ENCODE results near the gene FBXW8. TPM values are rescaled to one million over a fixed set of nuclear protein-coding genes. Genes with fewer than 3 reads are reported as not detected.

Gene FBXW8
- total RNA-seq, 1 donor from 2014 or later: 14.4 TPM

DNA sequence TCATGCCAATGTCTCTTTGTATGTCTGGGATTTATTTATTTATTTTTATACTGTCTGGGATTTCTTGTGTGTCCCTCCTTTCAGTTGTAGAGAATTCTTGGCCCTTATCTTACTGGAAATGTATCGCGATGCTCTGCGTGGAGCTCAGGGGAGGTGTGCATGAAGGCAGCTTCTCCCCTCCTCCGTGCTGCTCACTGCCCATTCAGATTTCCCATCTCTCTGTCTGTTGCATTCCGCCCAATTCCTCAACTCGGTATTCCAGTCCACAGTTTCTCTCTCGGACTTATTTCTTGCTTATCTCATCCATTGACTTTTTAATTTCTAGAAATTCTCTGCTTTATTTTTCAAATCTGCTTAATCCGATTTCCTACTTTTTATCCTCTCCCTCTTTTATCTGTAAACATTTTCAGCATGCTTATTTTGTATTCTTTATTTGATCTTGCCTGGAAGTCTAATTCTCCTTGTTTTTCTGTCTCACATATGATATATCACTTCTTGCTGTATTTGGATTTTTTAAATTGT is 93.2 kb downstream of the FBXW8 start:
- DNase-seq (ENCODE audit: low read depth): no peak
- H3K4me3 ChIP-seq (ENCODE audit: low read depth, low read length): no peak overlapping the region
- TF ChIP-seq, protein P1, sequence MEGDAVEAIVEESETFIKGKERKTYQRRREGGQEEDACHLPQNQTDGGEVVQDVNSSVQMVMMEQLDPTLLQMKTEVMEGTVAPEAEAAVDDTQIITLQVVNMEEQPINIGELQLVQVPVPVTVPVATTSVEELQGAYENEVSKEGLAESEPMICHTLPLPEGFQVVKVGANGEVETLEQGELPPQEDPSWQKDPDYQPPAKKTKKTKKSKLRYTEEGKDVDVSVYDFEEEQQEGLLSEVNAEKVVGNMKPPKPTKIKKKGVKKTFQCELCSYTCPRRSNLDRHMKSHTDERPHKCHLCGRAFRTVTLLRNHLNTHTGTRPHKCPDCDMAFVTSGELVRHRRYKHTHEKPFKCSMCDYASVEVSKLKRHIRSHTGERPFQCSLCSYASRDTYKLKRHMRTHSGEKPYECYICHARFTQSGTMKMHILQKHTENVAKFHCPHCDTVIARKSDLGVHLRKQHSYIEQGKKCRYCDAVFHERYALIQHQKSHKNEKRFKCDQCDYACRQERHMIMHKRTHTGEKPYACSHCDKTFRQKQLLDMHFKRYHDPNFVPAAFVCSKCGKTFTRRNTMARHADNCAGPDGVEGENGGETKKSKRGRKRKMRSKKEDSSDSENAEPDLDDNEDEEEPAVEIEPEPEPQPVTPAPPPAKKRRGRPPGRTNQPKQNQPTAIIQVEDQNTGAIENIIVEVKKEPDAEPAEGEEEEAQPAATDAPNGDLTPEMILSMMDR (conservative IDR thresholded peaks at IDR 0.05; ENCODE audit: low read depth, low read length): no peak

DNA sequence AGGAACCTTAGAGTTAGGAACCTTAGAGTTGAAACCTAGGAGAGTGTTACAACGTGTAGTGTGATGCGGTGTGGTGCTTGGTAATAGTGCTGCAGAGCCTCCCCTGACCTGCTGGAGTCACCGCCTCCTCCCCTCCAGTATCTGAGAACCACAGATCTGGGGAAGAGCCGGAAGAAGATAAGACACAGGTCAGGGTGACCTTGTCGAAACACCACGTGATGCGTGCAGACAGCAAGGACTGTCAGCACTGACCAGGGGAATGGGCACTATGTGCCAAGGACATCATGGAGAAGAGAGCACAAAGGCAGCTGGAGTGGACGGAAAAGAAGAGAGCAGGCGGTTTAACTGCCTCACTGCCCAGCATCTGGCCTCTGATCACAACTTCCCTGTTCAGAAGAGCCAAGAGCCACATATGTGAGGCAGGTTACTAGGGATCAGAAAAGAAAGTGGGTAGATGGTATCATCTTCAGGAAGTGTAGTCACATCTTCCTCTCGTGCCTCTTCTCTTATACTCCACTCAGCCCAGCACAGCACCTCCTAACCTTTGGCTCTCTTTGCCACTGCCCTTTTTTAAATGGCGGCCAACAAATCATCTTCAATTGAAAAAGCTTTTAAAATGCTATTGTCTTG is 94.8 kb downstream of the FBXW8 start:
- TF ChIP-seq, protein P1 (conservative IDR thresholded peaks at IDR 0.05; ENCODE audit: low read depth, low read length): no peak
- H3K4me3 ChIP-seq (ENCODE audit: low read depth, low read length): no peak overlapping the region
- DNase-seq (ENCODE audit: low read depth): no peak

DNA sequence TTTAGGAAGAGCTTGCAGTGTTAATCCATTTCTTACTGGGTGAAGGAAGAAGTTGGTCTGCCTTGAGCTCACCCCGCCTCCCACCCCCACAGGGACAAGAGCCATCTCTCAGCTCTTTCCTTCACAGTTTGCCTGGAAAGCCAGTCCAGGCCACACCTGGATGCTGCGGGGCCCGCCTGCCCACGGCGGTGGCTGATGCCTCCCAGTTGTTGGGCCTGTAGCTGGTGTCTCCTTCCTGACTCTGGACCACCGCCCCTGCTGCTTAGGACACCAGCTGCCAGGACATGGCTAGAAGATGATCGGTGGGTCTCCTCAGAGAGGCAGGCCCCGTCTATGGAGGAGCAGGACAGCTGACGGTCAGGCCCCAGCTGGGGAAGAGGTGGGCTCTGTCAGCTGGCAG is 95.6 kb downstream of the FBXW8 start:
- H3K4me3 ChIP-seq (ENCODE audit: low read depth, low read length): no peak overlapping the region
- TF ChIP-seq, protein P1 (conservative IDR thresholded peaks at IDR 0.05; ENCODE audit: low read depth, low read length): no peak
- no peak for DNase-seq (ENCODE audit: low read depth)

DNA sequence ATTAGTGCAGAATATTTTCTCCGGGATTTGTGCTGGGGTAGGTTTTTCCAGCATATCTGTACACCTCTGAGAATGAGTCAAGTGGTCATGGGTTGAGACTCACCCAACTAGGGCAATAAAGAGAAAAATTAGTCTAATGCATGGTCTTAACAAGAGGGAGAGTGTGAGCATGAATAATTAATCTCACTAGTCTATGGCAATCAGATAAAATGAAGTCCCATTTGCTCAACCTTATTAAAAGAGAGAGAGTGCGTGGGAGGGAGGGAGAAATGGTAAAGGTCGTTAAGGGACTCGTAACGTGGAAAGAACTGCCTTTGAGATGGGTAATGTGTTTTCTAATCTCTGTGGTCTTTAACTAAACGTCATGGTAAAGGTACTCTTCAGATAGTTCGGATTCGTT is 96.8 kb downstream of the FBXW8 start:
- TF ChIP-seq, protein P1 (conservative IDR thresholded peaks at IDR 0.05; ENCODE audit: low read depth, low read length): no peak
- H3K4me3 ChIP-seq (ENCODE audit: low read depth, low read length): no peak overlapping the region
- DNase-seq (ENCODE audit: low read depth): no peak

DNA sequence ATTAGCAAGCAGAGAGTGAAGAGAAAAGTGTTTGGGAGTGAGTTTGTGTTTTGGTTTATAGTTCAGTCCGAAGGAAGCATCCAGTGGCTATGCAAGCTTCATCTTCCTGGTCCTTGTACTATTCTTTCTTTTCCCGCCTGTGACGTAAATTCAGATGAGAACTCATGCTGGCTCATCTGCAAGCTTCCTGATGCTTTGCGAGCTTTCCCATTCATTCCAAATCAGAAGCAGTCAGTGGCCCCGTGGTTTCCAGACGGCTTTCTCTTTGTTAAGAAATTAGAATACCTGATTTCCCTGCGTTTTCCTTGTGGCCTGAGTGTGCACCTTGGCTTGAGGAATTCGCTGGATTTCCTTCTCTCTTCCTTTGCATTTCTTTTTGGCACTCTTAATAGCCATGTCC is 99.0 kb downstream of the FBXW8 start:
- DNase-seq (ENCODE audit: low read depth): no peak
- TF ChIP-seq, protein P1 (conservative IDR thresholded peaks at IDR 0.05; ENCODE audit: low read depth, low read length): no peak
- H3K4me3 ChIP-seq (ENCODE audit: low read depth, low read length): no peak overlapping the region

DNA sequence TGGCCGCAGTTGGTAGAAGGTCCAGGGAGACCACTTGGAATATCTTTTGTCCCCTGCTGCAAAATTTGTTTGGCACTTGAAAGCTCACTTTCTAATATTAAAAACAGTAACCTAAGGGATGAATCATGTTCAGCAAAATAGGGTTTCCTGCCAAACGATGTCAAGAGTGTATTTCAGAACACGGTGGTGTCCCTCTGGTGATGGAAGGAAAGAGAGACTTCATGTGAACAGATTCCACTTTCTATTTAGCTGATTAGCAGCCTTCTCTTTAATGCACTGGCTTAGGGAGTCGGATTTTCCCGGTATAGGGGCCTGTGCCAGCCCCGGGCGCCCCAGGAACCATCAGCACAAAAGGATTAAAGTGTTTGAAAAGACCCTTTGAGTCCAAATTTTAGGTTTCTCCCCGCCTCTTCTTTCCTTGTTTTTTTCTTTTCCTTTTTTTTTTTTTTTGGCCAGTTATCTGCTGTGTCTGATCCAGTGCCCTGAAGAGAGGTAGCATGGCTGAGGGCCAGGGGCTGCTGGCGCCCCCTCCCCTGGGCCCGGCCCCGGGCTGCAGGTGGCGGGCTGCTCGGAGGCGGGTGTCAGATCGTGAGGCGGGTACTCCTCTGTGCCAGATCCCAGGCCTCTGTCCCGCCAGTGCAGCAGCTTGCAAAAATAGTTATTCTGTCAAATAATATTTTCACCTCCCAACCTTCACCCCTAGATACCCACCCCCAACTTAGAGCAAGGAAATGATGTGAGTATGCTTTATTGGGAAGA is 100.1 kb downstream of the FBXW8 start:
- DNase-seq (ENCODE audit: low read depth): no peak
- TF ChIP-seq, protein P1 (conservative IDR thresholded peaks at IDR 0.05; ENCODE audit: low read depth, low read length): no peak

More for the DNA sequence above, 100.1 kb downstream of the FBXW8 start:
- no peak overlapping the region for H3K4me3 ChIP-seq (ENCODE audit: low read depth, low read length)
